ENCODE measurements around the gene NTNG2.

- TF ChIP-seq CTCF (conservative IDR thresholded peaks at IDR 0.05 in 1 of 2, IDR thresholded peaks at IDR 0.05 in 1 of 2; ENCODE audit: extremely low read depth in 1 of 2, insufficient read depth in 1 of 2, low read depth in 1 of 2, low read length in 2 of 2), result no peak
- no peak for TF ChIP-seq EZH2 (IDR thresholded peaks at IDR 0.05; ENCODE audit: borderline replicate concordance, low read length)
These were observed 32.6 kb downstream of the NTNG2 start for GRCh38 chr9:132194508-132194907.
